CD8-positive, alpha-beta memory T cell (primary cell): ENCODE results near the gene POMT2. TPM values are rescaled to one million over a fixed set of nuclear protein-coding genes. Genes with fewer than 3 reads are reported as not detected.

Source experiments
- CTCF ChIA-PET: fragments of 350-600 bp; sonication (Branson Sonifier 250); formaldehyde crosslinking; loops from one replicate; lab custom pipeline; 2021; ENCODE audit warnings: antibody characterized with exemption; lab: Charles Lee
- POLR2A ChIA-PET: fragments of 350-600 bp; sonication (Branson Sonifier 250); formaldehyde crosslinking; loops from one replicate; lab custom pipeline; 2021; ENCODE audit warnings: antibody characterized with exemption; lab: Charles Lee
- DNase-seq, 5 donors: peaks; one replicate each; pipeline versions ENCODE4 v3.0.0 to v3.0.0-alpha.2; 2020 to 2022; ENCODE audit warnings: mixed read lengths in 1 of 5
- H3K27ac ChIP-seq: one replicate; pipeline ENCODE4 v1.7.0; 2013; ENCODE audit warnings: low read depth, mild to moderate bottlenecking, low read length, moderate library complexity
- H3K27me3 ChIP-seq: 2 replicates; pipeline ENCODE4 v1.7.0; 2013; ENCODE audit warnings: low read length, mild to moderate bottlenecking; ENCODE audit not compliant: insufficient read depth, poor library complexity, severe bottlenecking
- H3K36me3 ChIP-seq: 2 replicates; pipeline ENCODE4 v1.7.0; 2013; ENCODE audit warnings: mild to moderate bottlenecking, low read length, moderate library complexity; ENCODE audit not compliant: insufficient read depth
- H3K4me1 ChIP-seq: 2 replicates; pipeline ENCODE4 v1.7.0; 2013; ENCODE audit warnings: mild to moderate bottlenecking, low read length, moderate library complexity; ENCODE audit not compliant: insufficient read depth
- H3K4me3 ChIP-seq: 2 replicates; pipeline ENCODE4 v1.7.0; 2013; ENCODE audit warnings: mild to moderate bottlenecking, low read length
- H3K9me3 ChIP-seq: 2 replicates; pipeline ENCODE4 v1.7.0; 2013; ENCODE audit warnings: mild to moderate bottlenecking, low read length
- H3K27ac Mint-ChIP-seq, 8 donors: one replicate each; pipeline ENCODE4 v1.8.0; 2020 to 2021; ENCODE audit warnings: mixed read lengths in 8 of 8, mild to moderate bottlenecking in 6 of 8, inconsistent platforms in 3 of 8, moderate library complexity in 3 of 8
- H3K27me3 Mint-ChIP-seq, 2 donors: one replicate each; pipeline ENCODE4 v1.8.0; 2020 to 2021; ENCODE audit warnings: mixed read lengths in 2 of 2, mild to moderate bottlenecking in 1 of 2, moderate library complexity in 1 of 2
- H3K36me3 Mint-ChIP-seq, 3 donors: one replicate each; pipeline ENCODE4 v1.8.0; 2020 to 2021; ENCODE audit warnings: mixed read lengths in 3 of 3, inconsistent platforms in 1 of 3, mild to moderate bottlenecking in 1 of 3
- H3K4me1 Mint-ChIP-seq, 3 donors: one replicate each; pipeline ENCODE4 v1.8.0; 2020 to 2021; ENCODE audit warnings: mixed read lengths in 3 of 3, inconsistent platforms in 1 of 3, mild to moderate bottlenecking in 1 of 3
- H3K4me3 Mint-ChIP-seq, 7 donors: one replicate each; pipeline ENCODE4 v1.8.0; 2020 to 2021; ENCODE audit warnings: mixed read lengths in 7 of 7, mild to moderate bottlenecking in 6 of 7, moderate library complexity in 4 of 7, inconsistent platforms in 2 of 7
- H3K9me3 Mint-ChIP-seq, 5 donors: one replicate each; pipeline ENCODE4 v1.8.0; 2020 to 2022; ENCODE audit warnings: mixed read lengths in 5 of 5, mild to moderate bottlenecking in 3 of 5, moderate library complexity in 2 of 5, inconsistent platforms in 1 of 5
- polyA plus RNA-seq: library from polyadenylated mRNA; unstranded; fragments of 300-500 nt; fragmentation: Illumina TruSeq; gene quantifications from one replicate; pipeline ENCODE4 v1.2.3, GENCODE V29; 2021
- total RNA-seq, 2 experiments: library from RNA; stranded (reverse); gene quantifications; one replicate each; pipeline ENCODE4 v1.2.3, GENCODE V29; 2021

POMT2 gene
- total and polyA plus RNA-seq, 3 experiments from 2014 or later = 1.7 to 21.6 (median 19.0) TPM

DNA sequence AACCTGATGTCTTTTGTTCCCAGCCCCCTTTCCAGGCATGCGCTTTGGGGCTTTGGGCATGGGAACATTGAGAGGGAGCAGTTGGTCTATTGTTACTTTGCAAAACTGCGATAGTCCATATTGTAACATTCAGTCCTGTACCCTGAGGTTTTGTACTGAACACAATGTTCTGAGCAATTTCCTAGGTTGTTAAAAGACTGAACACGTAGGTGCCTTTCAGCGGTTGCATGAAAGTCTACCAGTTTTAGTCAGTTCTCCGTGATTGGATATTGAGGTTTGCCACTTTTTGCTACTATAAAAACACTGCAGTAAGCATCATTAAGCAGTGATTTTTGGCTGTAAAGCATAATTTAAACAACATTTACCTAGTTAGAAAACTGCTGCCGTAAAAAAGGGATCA lies 69.8 kb downstream of the POMT2 start:
- H3K27me3 Mint-ChIP-seq = peaks cover 0 to 13% of the 10 kb centered on the region in 2 donors
- no peaks in the 10 kb centered on the region for H3K4me1 ChIP-seq
- POLR2A ChIA-PET = no interaction called here
- CTCF ChIA-PET = no interaction called here
- H3K36me3 Mint-ChIP-seq = peaks cover 0 to 2% (median 0%) of the 10 kb centered on the region in 3 donors
- no peaks in the 10 kb centered on the region for H3K9me3 Mint-ChIP-seq
- H3K27ac Mint-ChIP-seq = no peak overlapping the region
- no peaks in the 10 kb centered on the region for H3K4me1 Mint-ChIP-seq
- no peaks in the 10 kb centered on the region for H3K9me3 ChIP-seq
- H3K4me3 Mint-ChIP-seq = no peak overlapping the region
- H3K27me3 ChIP-seq = no peaks in the 10 kb centered on the region
- H3K36me3 ChIP-seq = no peaks in the 10 kb centered on the region
- DNase-seq = no peak
- no peak overlapping the region for H3K4me3 ChIP-seq
- H3K27ac ChIP-seq = no peak overlapping the region

- DNase-seq = no peak
- peaks cover 0 to 9% of the 10 kb centered on the region in 2 donors for H3K27me3 Mint-ChIP-seq
- Histone ChIP-seq H3K4me1 (no peaks in the 10 kb centered on the region), H3K27ac (no peak overlapping the region), H3K9me3 (no peaks in the 10 kb centered on the region), H3K36me3 (no peaks in the 10 kb centered on the region), H3K27me3 (no peaks in the 10 kb centered on the region), H3K4me3 (no peak overlapping the region)
- CTCF ChIA-PET = interaction anchor here (1.1 kb wide), 1 partner anchor 44 kb away, joined by 3 read pairs; no protein-coding TSS in a partner anchor
- POLR2A ChIA-PET = no interaction called here
- no peak overlapping the region for H3K4me3 Mint-ChIP-seq
- H3K4me1 Mint-ChIP-seq = no peaks in the 10 kb centered on the region
- H3K27ac Mint-ChIP-seq = no peak overlapping the region
- H3K9me3 Mint-ChIP-seq = no peaks in the 10 kb centered on the region
- peaks cover 0 to 2% (median 0%) of the 10 kb centered on the region in 3 donors for H3K36me3 Mint-ChIP-seq
Measured at GRCh38 chr14:77249286-77249685, 71.4 kb downstream of the POMT2 start.

GRCh38 chr14:77248666-77249065 lies 72.0 kb downstream of the POMT2 start:
- H3K36me3 ChIP-seq = no peaks in the 10 kb centered on the region
- CTCF ChIA-PET = no interaction called here
- POLR2A ChIA-PET = no interaction called here
- no peak overlapping the region for H3K4me3 ChIP-seq
- no peak for DNase-seq
- H3K4me1 Mint-ChIP-seq = no peaks in the 10 kb centered on the region
- H3K9me3 ChIP-seq = no peaks in the 10 kb centered on the region
- H3K4me3 Mint-ChIP-seq = no peak overlapping the region
- no peak overlapping the region for H3K27ac ChIP-seq
- no peaks in the 10 kb centered on the region for H3K9me3 Mint-ChIP-seq
- no peaks in the 10 kb centered on the region for H3K4me1 ChIP-seq
- peaks cover 0 to 2% (median 0%) of the 10 kb centered on the region in 3 donors for H3K36me3 Mint-ChIP-seq
- peaks cover 0 to 3% of the 10 kb centered on the region in 2 donors for H3K27me3 Mint-ChIP-seq
- no peaks in the 10 kb centered on the region for H3K27me3 ChIP-seq
- no peak overlapping the region for H3K27ac Mint-ChIP-seq

- peaks cover 0 to 2% (median 0%) of the 10 kb centered on the region in 3 donors for H3K36me3 Mint-ChIP-seq
- no peak overlapping the region for H3K27ac ChIP-seq
- CTCF ChIA-PET = no interaction called here
- peaks cover 0 to 1% of the 10 kb centered on the region in 2 donors for H3K27me3 Mint-ChIP-seq
- no peak overlapping the region for H3K4me3 ChIP-seq
- no peaks in the 10 kb centered on the region for H3K9me3 ChIP-seq
- no peaks in the 10 kb centered on the region for H3K9me3 Mint-ChIP-seq
- no peaks in the 10 kb centered on the region for H3K4me1 ChIP-seq
- no peak for DNase-seq
- POLR2A ChIA-PET = no interaction called here
- no peak overlapping the region for H3K4me3 Mint-ChIP-seq
- H3K27me3 ChIP-seq = no peaks in the 10 kb centered on the region
- H3K4me1 Mint-ChIP-seq = no peaks in the 10 kb centered on the region
- H3K36me3 ChIP-seq = no peaks in the 10 kb centered on the region
- no peak overlapping the region for H3K27ac Mint-ChIP-seq
Measured at GRCh38 chr14:77246784-77247183, 73.9 kb downstream of the POMT2 start.

- Mint-ChIP-seq H3K4me1 (no peaks in the 10 kb centered on the region), H3K27ac (no peak overlapping the region), H3K27me3 (peaks cover 0 to 1% of the 10 kb centered on the region in 2 donors), H3K9me3 (no peaks in the 10 kb centered on the region), H3K4me3 (no peak overlapping the region), H3K36me3 (peaks cover 0 to 2% (median 0%) of the 10 kb centered on the region in 3 donors)
- H3K27me3 ChIP-seq = no peaks in the 10 kb centered on the region
- no peak for DNase-seq
- no peaks in the 10 kb centered on the region for H3K36me3 ChIP-seq
- CTCF ChIA-PET = no interaction called here
- no peaks in the 10 kb centered on the region for H3K4me1 ChIP-seq
- POLR2A ChIA-PET = no interaction called here
- no peaks in the 10 kb centered on the region for H3K9me3 ChIP-seq
- H3K27ac ChIP-seq = no peak overlapping the region
- H3K4me3 ChIP-seq = no peak overlapping the region
Measured at GRCh38 chr14:77245820-77246219, 74.9 kb downstream of the POMT2 start.

DNA sequence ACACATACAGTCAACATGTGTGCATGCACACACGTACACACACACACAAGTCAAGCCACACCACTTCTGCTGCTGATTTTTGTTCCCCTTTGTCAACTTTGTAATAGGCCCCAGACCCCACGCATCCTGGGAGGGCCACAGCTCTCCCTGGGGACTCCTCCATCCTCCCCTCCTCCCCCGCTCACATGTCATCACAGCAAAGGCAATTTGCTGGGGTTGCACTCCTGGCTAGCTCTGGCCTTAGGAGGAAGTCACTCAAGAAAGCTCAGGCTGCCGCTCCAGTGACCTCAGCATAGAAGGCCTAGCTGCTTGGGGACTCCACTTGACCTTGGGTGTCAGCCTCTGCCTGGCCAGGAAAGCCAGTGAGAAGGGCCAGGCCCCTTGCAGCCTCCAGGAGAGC lies 76.8 kb downstream of the POMT2 start:
- Histone ChIP-seq H3K4me3 (no peak overlapping the region), H3K9me3 (no peaks in the 10 kb centered on the region), H3K36me3 (no peaks in the 10 kb centered on the region), H3K27me3 (no peaks in the 10 kb centered on the region), H3K27ac (no peak overlapping the region), H3K4me1 (no peaks in the 10 kb centered on the region)
- H3K36me3 Mint-ChIP-seq = peaks cover 0 to 2% (median 0%) of the 10 kb centered on the region in 3 donors
- CTCF ChIA-PET = no interaction called here
- peaks cover 0 to 2% of the 10 kb centered on the region in 2 donors for H3K27me3 Mint-ChIP-seq
- no peak overlapping the region for H3K27ac Mint-ChIP-seq
- no peaks in the 10 kb centered on the region for H3K4me1 Mint-ChIP-seq
- H3K4me3 Mint-ChIP-seq = no peak overlapping the region
- DNase-seq = no peak
- POLR2A ChIA-PET = no interaction called here
- H3K9me3 Mint-ChIP-seq = no peaks in the 10 kb centered on the region

DNA sequence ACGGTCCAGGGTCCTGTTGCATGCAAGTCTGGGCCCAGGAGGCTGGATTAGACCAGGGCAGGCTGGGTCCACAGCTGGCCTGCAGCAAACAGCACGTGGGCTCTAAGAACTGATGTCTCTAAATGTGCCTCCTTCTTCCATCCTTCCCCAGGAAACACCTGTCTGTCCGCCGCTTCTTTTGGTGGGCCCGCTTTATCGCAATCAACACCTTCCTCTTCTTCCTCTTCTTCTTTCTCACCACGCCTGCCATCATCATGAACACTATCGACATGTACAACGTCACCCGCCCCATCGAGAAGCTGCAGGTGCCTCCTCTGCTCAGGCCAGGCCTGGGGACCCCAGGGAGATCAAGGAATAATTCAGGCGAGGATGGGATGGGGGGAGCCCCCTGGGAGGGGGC lies 77.9 kb downstream of the POMT2 start:
- H3K27ac Mint-ChIP-seq = peak overlapping the region in 1 of 8 donors; percentile 3
- no peaks in the 10 kb centered on the region for H3K4me1 ChIP-seq
- no peak for DNase-seq
- no peaks in the 10 kb centered on the region for H3K9me3 Mint-ChIP-seq
- peaks cover 0 to 2% (median 0%) of the 10 kb centered on the region in 3 donors for H3K36me3 Mint-ChIP-seq
- H3K9me3 ChIP-seq = no peaks in the 10 kb centered on the region
- H3K27ac ChIP-seq = no peak overlapping the region
- no peaks in the 10 kb centered on the region for H3K4me1 Mint-ChIP-seq
- no peaks in the 10 kb centered on the region for H3K27me3 ChIP-seq
- H3K4me3 Mint-ChIP-seq = no peak overlapping the region
- POLR2A ChIA-PET = no interaction called here
- no peak overlapping the region for H3K4me3 ChIP-seq
- no peaks in the 10 kb centered on the region for H3K36me3 ChIP-seq
- H3K27me3 Mint-ChIP-seq = peaks cover 0 to 2% of the 10 kb centered on the region in 2 donors
- CTCF ChIA-PET = no interaction called here

- no peak overlapping the region for H3K4me3 ChIP-seq
- no peaks in the 10 kb centered on the region for H3K9me3 Mint-ChIP-seq
- no peaks in the 10 kb centered on the region for H3K9me3 ChIP-seq
- no peaks in the 10 kb centered on the region for H3K36me3 ChIP-seq
- no peaks in the 10 kb centered on the region for H3K4me1 ChIP-seq
- peak in 1 of 5 donors; percentile 15 for DNase-seq
- H3K27ac Mint-ChIP-seq = no peak overlapping the region
- no peak overlapping the region for H3K27ac ChIP-seq
- ChIA-PET CTCF (no interaction called here), POLR2A (no interaction called here)
- peaks cover 0 to 2% of the 10 kb centered on the region in 2 donors for H3K27me3 Mint-ChIP-seq
- no peaks in the 10 kb centered on the region for H3K4me1 Mint-ChIP-seq
- no peaks in the 10 kb centered on the region for H3K27me3 ChIP-seq
- peaks cover 0 to 2% (median 0%) of the 10 kb centered on the region in 3 donors for H3K36me3 Mint-ChIP-seq
- no peak overlapping the region for H3K4me3 Mint-ChIP-seq
Measured at GRCh38 chr14:77241955-77242354, 78.7 kb downstream of the POMT2 start.
